HG03175 (cell line): ENCODE results near the gene ADAMTS13.

Experiments
- ATAC-seq: cut with Tn5 transposase; IDR thresholded peaks from one replicate; pipeline ENCODE4 v1.9.1; 2021; ENCODE audit warnings: mild to moderate bottlenecking, moderate library complexity; ENCODE audit not compliant: unreplicated experiment

Gene ADAMTS13

DNA sequence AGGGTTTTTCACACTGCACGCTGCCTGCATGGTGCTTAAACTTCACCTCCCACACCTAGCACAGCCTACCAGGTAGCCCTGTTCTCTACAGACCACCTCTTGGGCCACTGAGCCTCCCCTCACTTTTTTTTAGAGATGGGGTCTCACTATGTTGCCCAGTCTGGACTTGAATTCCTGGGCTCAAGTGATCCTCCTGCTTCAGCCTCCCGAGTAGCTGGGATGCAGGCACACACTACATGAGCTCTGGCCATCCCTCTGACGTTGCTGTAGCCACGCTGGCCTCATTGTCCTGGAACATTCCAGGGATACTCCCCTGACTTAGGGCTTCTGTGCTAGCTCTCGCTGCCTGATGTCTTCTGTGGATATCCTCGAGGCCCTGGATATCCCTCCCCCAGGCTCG is 30.4 kb downstream of the ADAMTS13 start:
- no peak for ATAC-seq

GRCh38 chr9:133453651-133454050 is 31.5 kb downstream of the ADAMTS13 start:
- ATAC-seq, result no peak

DNA sequence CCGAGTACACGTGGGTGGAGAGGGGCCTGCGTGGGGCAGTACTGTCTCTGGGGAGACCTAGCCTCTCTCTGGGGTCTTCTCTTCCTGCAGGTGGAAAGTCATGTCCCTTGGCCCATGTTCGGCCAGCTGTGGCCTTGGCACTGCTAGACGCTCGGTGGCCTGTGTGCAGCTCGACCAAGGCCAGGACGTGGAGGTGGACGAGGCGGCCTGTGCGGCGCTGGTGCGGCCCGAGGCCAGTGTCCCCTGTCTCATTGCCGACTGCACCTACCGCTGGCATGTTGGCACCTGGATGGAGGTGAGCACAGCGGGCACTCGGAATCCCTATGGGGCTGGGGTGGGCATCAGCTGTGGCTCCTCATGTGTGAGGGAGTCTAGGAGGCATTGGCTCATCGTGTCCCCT is 32.2 kb downstream of the ADAMTS13 start:
- no peak for ATAC-seq

GRCh38 chr9:133454943-133455673 is 32.9 kb downstream of the ADAMTS13 start:
- ATAC-seq, result no peak

- no peak for ATAC-seq
Observed at GRCh38 chr9:133455936-133456335, 33.8 kb downstream of the ADAMTS13 start.

- no peak for ATAC-seq
Observed at GRCh38 chr9:133456409-133456808, 34.2 kb downstream of the ADAMTS13 start.

DNA sequence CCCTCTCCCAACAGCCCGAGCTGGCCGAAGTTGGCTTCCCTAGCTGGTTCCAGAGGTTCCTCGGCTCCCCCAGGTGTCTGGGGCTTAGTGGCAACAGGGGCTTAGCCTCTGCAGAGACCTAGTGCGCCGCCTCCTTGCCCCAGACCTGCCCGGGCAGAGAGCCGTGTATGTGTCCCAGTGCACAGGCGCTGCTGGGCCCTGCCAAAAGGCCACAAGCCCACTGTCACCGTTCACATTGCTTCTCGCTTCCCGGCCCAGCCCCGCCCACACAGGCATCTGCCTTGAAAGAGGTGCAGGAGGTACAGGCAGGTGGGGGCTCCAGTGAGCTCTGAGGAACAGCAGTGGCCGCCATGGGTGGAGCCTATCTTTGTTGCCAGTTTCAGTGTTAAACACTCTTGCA is 35.1 kb downstream of the ADAMTS13 start:
- ATAC-seq, result no peak

DNA sequence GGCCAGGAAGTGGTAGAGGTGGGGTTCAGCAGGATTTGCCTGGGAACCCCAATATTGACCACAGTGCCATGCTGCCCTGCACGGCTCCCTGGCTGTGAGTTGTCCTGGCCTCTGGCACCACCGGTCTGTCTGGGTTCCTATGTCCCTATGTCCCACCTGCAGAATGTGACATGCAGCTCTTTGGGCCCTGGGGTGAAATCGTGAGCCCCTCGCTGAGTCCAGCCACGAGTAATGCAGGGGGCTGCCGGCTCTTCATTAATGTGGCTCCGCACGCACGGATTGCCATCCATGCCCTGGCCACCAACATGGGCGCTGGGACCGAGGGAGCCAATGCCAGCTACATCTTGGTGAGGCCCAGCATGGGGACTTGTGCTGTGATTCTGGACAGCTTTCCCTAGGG is 35.6 kb downstream of the ADAMTS13 start:
- ATAC-seq, result no peak

- no peak for ATAC-seq
Observed at GRCh38 chr9:133458643-133459312, 36.6 kb downstream of the ADAMTS13 start.

- peak; percentile 73 for ATAC-seq
Observed at GRCh38 chr9:133459476-133460404, 37.6 kb downstream of the ADAMTS13 start, which contains the start of gene CACFD1. Gene CACFD1, plus strand, starts transcription at chr9:133459978. Its CDS starts 89 bp downstream, at chr9:133460067.

DNA sequence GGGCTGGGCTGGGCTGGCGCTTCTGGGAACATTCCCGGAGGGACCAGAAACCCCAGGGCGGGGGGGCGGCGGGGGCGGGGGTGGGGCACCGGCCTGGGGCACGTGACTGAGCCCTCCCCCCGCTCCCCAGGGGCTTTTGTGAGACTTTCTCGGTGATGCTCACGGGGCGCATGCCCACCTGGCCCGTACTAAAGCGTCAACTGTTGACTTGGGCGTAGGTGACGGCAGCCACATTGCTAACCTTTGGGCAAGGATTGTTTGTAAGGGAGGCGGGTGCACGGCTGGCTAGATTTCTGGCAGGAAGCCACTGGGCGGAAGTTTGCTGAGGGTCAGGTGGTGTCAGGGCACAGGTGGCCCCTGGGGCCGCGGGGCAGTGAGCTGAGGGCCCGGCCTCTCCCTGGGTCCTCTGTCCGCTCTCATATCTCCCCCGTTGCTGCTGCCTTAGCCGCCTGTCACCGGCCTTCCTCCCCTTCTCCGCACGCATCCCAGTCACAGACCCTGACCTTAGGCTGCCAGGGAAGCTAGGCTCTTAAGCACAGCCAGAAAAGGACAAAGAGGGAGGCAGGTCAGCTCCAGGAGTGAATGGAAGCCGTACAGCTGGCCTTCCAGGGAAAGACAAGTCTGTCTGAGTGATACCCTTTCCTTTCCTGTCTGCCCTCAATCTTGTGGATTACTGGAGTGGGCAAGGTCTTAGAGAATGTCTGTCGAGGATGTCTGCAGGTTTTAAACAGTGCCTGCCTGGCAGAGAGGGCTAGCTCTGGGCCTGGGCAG is 38.4 kb downstream of the ADAMTS13 start:
- ATAC-seq, result peak; percentile 22

DNA sequence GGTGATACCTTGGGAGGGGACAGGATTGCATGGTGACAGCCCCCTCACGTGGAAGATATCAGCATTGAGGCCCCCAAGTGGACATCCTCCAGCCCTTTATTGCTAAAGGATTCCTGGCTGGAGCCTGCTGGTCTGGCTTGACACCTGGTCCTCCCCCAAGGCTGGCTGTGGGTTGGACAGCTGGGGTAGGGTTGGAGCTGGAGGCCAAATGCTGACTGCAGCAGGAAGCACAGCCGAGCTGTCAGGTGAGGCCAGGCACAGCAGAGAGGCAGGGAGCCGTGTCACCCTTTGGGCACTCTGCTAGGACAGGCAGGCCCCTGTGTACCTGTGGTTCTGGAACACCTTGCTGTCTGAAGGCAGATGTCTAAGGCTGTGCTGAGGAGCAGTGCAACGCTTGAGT is 39.8 kb downstream of the ADAMTS13 start:
- ATAC-seq, result no peak

GRCh38 chr9:133463234-133463863 is 41.2 kb downstream of the ADAMTS13 start:
- no peak for ATAC-seq

DNA sequence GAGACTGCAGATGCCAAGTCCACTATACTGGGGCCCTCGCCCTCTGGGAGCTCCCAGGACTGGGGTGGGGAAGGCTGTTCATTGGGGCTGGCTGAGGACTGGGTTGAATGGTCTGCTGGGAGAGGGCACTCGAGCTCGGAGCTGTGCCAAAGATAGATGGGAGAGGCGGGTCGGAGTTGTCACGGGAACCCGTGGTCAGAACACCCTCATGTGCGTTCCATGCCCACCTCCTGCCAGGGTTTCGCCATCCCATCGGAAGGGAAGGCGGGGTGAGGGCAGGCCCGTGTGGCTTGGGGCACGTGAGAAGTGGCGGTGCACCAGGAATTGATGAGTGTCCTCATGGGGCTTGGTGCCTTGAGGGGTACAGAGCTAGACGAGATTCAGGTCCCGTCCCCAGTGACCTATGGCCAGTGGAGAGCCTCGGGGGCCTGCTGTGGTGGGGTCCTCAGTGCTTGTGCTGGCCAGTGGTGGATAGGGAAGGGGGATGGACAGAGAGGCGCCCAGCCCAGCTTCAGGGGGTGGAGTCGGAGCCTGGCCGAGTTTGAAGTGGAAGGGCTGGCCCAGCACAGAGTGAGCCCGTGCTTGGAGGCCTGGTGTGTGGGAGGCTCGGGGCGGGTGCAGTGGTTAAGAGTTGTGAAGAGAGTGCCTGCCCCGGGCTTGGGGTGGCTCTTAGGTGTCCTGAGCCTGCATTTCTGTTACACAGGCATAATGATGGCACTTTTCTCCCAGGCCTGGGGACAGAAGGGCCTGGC is 41.9 kb downstream of the ADAMTS13 start:
- no peak for ATAC-seq

GRCh38 chr9:133464638-133465037 is 42.5 kb downstream of the ADAMTS13 start:
- no peak for ATAC-seq

GRCh38 chr9:133465984-133466383 is 43.8 kb downstream of the ADAMTS13 start:
- no peak for ATAC-seq

- ATAC-seq, result no peak
Observed at GRCh38 chr9:133467101-133467500, 44.9 kb downstream of the ADAMTS13 start.

- ATAC-seq, result no peak
Observed at GRCh38 chr9:133468374-133468773, 46.2 kb downstream of the ADAMTS13 start.

GRCh38 chr9:133468777-133469421 is 46.7 kb downstream of the ADAMTS13 start:
- no peak for ATAC-seq
